ENCODE measurements around the gene PC.
"Not testable (repeated sequence)": the region's sequence is repeated elsewhere in the genome, so short reads cannot be mapped to it uniquely, and the experiment has no call there.

PC gene

GRCh38 chr11:66840317-66841091 is 117.7 kb downstream of the PC start:
- DNase-seq = no peak

- no peak for DNase-seq
Measured at GRCh38 chr11:66835768-66836405, 122.3 kb downstream of the PC start.

- no peak for DNase-seq
Measured at GRCh38 chr11:66834943-66835342, 123.2 kb downstream of the PC start.

- no peak for DNase-seq
Measured at GRCh38 chr11:66834539-66834845, 123.7 kb downstream of the PC start.

GRCh38 chr11:66824573-66824972 is 133.6 kb downstream of the PC start:
- not testable (repeated sequence) for DNase-seq

- no peak for DNase-seq
Measured at GRCh38 chr11:66823700-66824099, 134.5 kb downstream of the PC start.

GRCh38 chr11:66820901-66821300 is 137.3 kb downstream of the PC start:
- no peak for DNase-seq

GRCh38 chr11:66820381-66820780 is 137.8 kb downstream of the PC start:
- DNase-seq = no peak

GRCh38 chr11:66818231-66818955 is 139.8 kb downstream of the PC start:
- DNase-seq = no peak

- no peak for DNase-seq
Measured at GRCh38 chr11:66815646-66816045, 142.5 kb downstream of the PC start.

- DNase-seq = no peak
Measured at GRCh38 chr11:66814678-66815077, 143.5 kb downstream of the PC start.

GRCh38 chr11:66810576-66811185 is 147.5 kb downstream of the PC start:
- no peak for DNase-seq

GRCh38 chr11:66809592-66809991 is 148.6 kb downstream of the PC start:
- no peak for DNase-seq

- no peak for DNase-seq
Measured at GRCh38 chr11:66800720-66801428, 157.3 kb downstream of the PC start.

GRCh38 chr11:66799815-66800214 is 158.4 kb downstream of the PC start:
- DNase-seq = not testable (repeated sequence)
